ENCODE measurements around the gene SPATA6L.

DNA sequence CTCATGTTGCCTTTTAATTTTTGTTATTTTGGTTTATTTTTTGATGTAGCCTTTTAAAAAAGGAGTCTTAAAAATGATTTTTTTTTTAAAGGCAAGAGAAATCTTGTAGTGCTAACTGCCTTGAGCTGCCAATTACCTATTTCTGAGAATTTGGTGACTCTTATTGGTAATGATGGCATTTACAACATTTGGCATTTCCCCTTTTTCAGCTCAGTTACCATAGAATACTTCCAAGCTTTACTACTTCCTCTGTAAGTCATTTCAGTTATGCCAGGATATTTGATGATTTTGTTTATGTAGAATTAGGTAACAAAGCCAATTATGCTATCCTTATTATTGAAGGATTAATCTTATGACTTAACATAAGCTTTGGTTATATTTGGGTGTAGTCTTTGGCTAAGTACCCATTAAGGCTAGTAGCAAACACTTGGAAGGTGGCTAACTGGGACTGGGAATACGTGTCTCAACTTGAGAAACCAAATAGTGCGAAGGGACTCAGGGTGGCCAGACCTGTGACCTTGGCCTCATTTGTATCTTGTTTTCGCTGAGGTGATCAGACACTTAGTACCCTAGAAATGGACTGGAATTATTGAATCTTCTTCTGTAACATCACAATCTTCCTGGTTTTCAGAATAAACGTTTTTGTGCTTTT, 40.8 kb upstream of the SPATA6L start:
- TF ChIP-seq, protein P1, sequence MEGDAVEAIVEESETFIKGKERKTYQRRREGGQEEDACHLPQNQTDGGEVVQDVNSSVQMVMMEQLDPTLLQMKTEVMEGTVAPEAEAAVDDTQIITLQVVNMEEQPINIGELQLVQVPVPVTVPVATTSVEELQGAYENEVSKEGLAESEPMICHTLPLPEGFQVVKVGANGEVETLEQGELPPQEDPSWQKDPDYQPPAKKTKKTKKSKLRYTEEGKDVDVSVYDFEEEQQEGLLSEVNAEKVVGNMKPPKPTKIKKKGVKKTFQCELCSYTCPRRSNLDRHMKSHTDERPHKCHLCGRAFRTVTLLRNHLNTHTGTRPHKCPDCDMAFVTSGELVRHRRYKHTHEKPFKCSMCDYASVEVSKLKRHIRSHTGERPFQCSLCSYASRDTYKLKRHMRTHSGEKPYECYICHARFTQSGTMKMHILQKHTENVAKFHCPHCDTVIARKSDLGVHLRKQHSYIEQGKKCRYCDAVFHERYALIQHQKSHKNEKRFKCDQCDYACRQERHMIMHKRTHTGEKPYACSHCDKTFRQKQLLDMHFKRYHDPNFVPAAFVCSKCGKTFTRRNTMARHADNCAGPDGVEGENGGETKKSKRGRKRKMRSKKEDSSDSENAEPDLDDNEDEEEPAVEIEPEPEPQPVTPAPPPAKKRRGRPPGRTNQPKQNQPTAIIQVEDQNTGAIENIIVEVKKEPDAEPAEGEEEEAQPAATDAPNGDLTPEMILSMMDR (IDR thresholded peaks at IDR 0.05; ENCODE audit: insufficient read depth, low read length, poor library complexity, severe bottlenecking): no peak
- no peak for TF ChIP-seq EZH2phosphoT487 (conservative IDR thresholded peaks at IDR 0.05; ENCODE audit: low read length)

Data from SU-DHL-6 (cell line).